ENCODE data around the gene ATP10A.

- TF ChIP-seq POLR2A (IDR thresholded peaks at IDR 0.05; ENCODE audit: low read length) (no peak), GATA1 (IDR thresholded peaks at IDR 0.05; ENCODE audit: low read depth, low read length) (no peak)
These were observed 146.6 kb downstream of the ATP10A start for GRCh38 chr15:25716414-25717126.

All from erythroblast (primary cell).